HG03520 (cell line): Measurements from ENCODE around the gene MAPK7.
"Not testable (repeated sequence)": the region's sequence is repeated elsewhere in the genome, so short reads cannot be mapped to it uniquely, and the experiment has no call there.

Experiments
- ATAC-seq: cut with Tn5 transposase; IDR thresholded peaks from one replicate; pipeline ENCODE4 v1.9.1; 2021; ENCODE audit warnings: mild to moderate bottlenecking, moderate library complexity; ENCODE audit not compliant: unreplicated experiment

Gene MAPK7

GRCh38 chr17:19342611-19343255 is 35.6 kb upstream of the MAPK7 start:
- ATAC-seq = no peak

DNA sequence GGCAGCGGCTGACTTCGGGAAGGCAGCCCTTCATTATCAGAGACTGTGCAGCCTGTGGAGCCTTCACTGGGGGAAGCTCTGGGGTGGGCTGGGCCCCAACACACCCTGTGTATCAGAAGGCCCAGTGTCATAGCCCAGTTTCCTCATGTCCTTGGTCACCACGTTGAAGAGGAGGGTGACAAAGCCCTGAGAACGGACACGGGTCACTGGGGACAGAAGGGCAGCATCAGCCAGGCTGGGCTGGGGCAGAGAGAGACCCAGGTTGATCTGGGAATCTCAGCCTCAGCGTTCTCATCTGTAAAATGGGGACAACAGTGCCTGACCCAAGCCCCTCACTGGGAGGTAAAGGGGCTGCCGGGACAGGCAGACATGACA is 35.1 kb upstream of the MAPK7 start:
- ATAC-seq = no peak

DNA sequence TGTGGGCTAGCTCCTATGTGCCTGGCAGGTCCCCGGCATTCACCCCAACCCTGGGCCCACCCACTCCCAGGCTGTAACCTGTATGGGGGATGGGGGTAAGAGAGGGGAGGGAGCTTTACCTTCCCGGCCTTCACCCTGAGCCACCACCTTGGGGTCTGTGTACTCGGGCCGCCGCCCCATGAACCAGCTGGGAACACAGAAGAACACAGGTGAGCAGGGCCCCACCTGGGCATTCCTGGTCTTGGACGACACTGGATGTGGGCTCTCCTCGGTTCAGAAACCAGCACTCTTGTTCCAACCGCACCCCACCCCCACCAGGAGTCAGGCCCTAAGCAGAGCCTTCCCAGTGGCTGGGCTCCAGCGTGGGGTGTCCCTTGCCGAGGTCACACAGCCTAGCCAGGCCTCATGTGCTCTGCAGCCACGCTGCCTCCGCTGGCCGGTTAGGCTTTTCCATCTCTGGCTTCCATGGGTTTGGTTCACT is 34.6 kb upstream of the MAPK7 start:
- ATAC-seq = no peak

DNA sequence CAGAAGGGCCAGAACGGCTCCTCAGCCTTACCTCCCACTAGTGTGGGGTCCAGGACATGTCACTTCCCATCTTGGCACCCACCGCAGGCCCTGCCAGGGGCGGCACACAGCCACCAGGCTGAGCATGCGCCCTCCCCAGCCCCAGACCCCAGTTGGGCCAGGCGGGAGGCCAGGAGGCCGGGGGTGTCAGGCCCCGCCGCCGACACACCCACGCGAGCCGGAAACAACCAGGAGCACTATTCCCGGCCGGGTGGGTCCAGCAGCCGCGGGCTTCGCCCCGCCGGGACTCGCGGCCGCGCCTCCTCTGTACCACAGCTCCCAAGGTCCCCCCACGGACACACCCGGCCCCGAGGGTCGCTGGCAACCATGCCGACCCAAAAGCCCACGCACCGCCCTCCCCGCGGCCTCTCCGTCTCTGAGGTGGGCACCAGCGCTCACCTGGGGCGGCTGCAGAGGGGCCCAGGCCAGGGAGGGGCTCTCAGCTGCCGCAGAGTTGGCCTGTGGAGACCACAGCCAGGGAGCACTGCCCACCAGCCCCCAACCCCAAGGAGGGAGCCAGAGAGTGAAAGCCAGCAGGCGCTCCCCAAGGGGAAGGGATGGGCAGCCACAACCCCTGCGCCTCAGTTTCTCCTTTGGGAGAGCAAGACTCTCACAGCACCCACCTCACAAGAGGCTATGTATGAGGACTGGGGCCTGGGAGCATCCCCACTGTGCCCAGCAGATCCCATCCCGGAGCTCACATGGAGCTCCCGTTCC is 33.8 kb upstream of the MAPK7 start:
- no peak for ATAC-seq

DNA sequence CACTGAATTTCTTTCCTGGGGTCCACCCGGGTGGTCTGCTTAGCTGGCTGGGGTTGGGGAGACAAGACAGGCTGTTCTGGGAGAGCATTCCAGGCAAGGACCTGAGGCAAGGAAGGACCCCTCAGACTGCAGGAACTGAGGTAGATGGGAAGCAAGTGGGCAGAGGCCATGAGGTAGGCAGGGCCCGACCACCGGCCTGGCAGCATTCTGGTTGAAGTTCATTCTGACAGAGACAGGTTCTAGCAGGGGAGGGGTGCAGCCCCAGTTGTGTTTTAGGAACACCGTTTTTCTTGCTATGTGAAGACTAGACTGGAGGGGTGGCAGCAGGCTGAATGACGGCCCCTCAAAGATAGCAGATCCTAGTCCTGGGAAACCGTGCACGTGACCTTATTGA is 33.2 kb upstream of the MAPK7 start:
- no peak for ATAC-seq

- ATAC-seq = no peak
Observed at GRCh38 chr17:19345486-19346350, 32.6 kb upstream of the MAPK7 start.

- no peak for ATAC-seq
Observed at GRCh38 chr17:19346351-19347255, 31.7 kb upstream of the MAPK7 start.

DNA sequence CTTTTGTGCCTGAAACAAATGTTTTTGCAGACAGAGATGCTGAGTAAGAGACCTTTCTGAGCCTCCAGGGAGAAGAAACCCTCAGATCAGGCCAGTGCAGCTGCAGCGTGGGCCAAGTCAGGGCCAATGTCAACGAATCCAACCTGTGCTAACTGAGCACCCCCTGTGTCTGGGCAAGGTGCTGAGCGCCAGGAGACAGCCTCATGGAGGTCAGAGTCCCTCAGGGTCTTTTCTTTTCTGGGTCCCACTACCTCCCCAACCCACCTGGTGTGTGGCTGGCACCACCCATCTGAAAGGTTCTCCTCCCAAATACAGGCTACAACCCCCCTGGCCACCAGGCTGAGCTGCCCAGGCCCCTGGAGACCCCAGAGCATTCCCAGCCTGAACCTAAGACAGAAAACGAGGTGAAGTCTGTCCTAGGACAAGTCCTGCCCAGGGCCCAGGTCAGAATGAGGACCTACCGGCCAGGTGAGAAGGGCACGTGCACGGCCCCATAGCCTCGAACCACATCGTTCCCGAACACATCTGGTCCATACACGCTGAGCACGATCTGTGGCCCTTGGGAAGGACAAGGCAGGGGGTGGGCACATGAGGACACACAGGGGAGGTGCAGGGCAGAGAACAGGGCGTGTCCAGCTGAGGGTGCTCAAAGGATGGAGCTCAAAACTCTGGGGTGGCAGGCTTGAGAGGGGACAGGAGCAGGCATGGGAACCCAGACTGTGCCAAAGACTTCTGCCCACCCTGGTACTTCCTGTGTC is 30.8 kb upstream of the MAPK7 start:
- ATAC-seq = no peak

DNA sequence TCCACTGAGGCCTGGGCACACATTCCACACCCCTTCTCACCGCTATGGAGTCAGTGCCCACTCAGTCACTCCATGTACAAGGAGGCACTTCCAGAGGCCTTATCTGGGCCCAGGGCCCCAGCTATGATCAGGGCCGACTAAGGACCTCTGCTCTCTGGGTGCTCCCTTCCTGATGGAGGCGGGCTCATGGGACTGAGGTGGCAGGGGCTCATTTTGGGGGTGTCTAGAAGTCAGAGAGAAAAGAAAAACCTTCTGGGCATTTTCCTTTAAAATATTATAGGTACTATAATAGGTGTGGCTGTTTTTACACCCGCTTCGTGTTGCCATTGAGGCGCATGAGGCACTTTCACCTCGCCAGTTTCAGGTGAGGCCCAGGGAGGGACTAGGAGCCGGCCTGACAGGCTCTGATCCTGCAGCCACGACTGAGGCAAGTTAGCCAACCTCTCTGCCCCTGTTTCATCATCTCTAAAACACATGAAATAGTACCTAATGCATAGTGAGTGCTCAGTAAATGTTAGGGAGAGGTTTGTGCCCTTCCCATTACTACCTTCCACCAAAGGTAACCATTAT is 30.1 kb upstream of the MAPK7 start:
- no peak for ATAC-seq

GRCh38 chr17:19348806-19349205 is 29.5 kb upstream of the MAPK7 start:
- ATAC-seq = no peak

- ATAC-seq = not testable (repeated sequence)
Observed at GRCh38 chr17:19353401-19353800, 24.9 kb upstream of the MAPK7 start.

DNA sequence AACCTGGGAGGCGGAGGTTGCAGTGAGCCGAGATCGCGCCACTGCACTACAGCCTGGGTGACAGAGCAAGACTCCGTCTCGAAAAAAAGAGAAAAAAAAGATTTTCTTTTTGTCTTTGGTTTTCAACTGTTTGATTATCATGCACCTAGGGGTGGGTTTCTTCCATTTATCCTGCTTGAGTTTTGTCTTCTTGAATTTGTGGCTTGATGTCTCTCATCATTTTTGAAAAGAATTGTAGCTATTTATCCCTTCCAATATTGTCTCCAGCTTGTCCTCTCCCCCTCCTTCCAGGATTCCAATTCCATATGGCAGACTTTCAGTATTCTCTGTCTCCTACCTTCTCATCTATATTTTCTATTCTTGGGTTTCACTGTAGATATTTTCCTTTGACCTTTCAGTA is 23.6 kb upstream of the MAPK7 start:
- ATAC-seq = no peak

GRCh38 chr17:19357351-19357750 is 20.9 kb upstream of the MAPK7 start:
- ATAC-seq = no peak

- ATAC-seq = no peak
Observed at GRCh38 chr17:19357761-19358160, 20.5 kb upstream of the MAPK7 start.

GRCh38 chr17:19359151-19359550 is 19.1 kb upstream of the MAPK7 start:
- ATAC-seq = no peak

DNA sequence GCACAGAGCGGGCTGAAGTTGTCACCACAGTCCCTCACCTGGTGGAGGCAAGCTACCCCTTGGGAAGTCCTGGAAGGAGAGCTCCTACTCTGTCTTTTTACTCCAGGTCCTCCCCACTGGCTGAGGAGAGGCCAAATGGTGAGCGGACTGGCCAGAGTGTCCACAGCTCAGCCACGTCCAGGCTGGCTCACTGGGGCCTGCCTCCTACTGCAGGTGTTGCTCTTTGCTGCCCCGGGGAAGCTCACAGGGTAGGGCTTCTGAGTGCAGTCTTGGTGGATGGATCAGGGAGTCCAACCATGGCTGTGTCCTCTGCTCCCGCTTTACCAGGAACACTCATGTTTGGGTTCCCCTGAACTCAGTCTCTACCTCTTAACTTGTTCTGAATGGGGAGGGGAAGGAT is 18.4 kb upstream of the MAPK7 start:
- ATAC-seq = no peak

DNA sequence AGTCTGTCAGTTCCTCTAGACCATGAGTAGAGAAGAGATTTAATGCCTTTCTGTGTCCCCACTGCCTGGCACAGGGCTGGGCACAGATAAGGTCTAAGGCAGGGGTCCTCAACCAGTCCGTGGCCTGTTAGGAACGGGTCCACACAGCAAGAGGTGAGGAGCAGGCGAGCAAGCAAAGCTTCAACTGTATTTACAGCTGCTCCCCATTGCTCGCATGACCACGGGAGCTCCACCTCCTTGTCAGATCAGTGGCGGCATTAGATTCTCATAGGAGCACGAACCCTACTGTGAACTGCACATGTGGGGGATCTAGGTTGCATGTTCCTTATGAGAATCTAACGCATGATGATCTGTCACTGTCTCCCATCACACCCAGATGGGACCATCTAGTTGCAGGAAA is 17.5 kb upstream of the MAPK7 start:
- no peak for ATAC-seq

DNA sequence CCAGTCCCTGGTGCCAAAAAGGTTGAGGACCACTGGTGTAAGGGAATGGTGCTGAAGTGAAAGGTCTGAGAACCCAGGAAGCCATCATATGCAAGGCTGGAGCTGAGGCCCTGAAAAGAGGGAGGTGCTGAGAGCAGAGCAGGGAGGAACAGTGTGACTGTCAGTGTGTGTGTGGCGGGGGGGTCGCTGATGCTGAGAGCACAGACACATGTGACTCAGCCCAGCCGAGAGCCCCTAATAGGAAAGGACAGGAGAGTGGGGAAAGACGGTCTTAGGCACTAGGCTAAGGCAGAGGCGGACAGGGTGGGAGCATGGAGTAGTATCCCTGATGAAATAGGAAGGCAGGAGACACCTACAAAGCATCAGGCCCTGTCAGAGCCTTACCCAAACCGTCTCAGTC is 17.0 kb upstream of the MAPK7 start:
- no peak for ATAC-seq

DNA sequence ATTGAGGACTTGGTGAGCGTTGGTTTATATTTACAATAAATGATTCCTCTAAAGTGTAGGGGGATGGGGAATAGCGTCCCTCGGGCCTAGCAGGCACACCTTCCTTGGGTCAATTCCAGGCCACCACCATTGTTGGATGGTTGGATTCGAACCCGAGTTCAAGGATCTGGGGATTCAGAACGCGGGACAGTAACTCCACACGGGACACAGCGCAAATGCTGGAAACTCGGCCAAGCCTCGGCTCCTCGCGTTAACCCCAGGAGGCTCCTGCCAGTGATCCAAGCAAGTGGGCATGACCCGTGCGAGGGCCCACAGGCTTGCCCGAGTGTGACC is 16.4 kb upstream of the MAPK7 start:
- no peak for ATAC-seq
